IMR-90 (cell line): Measurements from ENCODE around the gene RAB42. TPM values are rescaled to one million over a fixed set of nuclear protein-coding genes. Genes with fewer than 3 reads are reported as not detected.

Experiments
- ATAC-seq: fragments of 200-7000 bp; cut with Tn5 transposase; 2 replicates; pipeline ENCODE4 v1.9.1; 2020; ENCODE audit warnings: low read depth, mild to moderate bottlenecking, moderate library complexity
- BruUV-seq: library from RNA; stranded (reverse); fragments of 400-500 nt; replicated peaks from 2 replicates; lab custom pipeline; 2021; lab: Mats Ljungman, UMichigan
- CTCF ChIA-PET: fragments of 300-600 bp; formaldehyde crosslinking; extraction: SDS; loops from one replicate; lab custom pipeline; 2021; ENCODE audit warnings: antibody characterized with exemption; lab: Yijun Ruan, JAX
- POLR2A ChIA-PET: fragments of 300-600 bp; sonication (Branson Sonifier 250); formaldehyde crosslinking; loops from one replicate; lab custom pipeline; 2022; ENCODE audit warnings: antibody characterized with exemption; ENCODE audit not compliant: unreplicated experiment; lab: Charles Lee
- DNase-seq: peaks from one replicate; pipeline ENCODE4 v3.0.0; 2013
- H2AFZ ChIP-seq: replicated peaks from 2 replicates; pipeline ENCODE3; 2013; ENCODE audit warnings: low read length, mild to moderate bottlenecking; ENCODE audit not compliant: poor library complexity
- H2AK5ac ChIP-seq: 2 replicates; pipeline ENCODE4 v1.6.1; 2013; ENCODE audit warnings: low read depth, low read length, inconsistent platforms
- H2AK9ac ChIP-seq: replicated peaks from 2 replicates; pipeline ENCODE3; 2013; ENCODE audit warnings: mild to moderate bottlenecking, low read depth, low read length, moderate library complexity; ENCODE audit not compliant: poor library complexity
- H2BK120ac ChIP-seq: 2 replicates; pipeline ENCODE4 v1.6.1; 2013; ENCODE audit warnings: low read depth, low read length, inconsistent platforms
- H2BK15ac ChIP-seq: 3 replicates; pipeline ENCODE4 v1.6.1; 2013; ENCODE audit warnings: low read depth, low read length, inconsistent platforms
- H2BK20ac ChIP-seq: 2 replicates; pipeline ENCODE4 v1.6.1; 2013; ENCODE audit warnings: low read depth, mild to moderate bottlenecking, inconsistent platforms, low read length, moderate library complexity
- H2BK5ac ChIP-seq: 2 replicates; pipeline ENCODE4 v1.6.1; 2013; ENCODE audit warnings: mild to moderate bottlenecking, low read depth, low read length, inconsistent platforms; ENCODE audit not compliant: poor library complexity, severe bottlenecking
- H3K14ac ChIP-seq: replicated peaks from 2 replicates; pipeline ENCODE4 v1.6.1; 2013; ENCODE audit warnings: low read depth, low read length, inconsistent platforms
- H3K18ac ChIP-seq: 2 replicates; pipeline ENCODE4 v1.6.1; 2013; ENCODE audit warnings: low read depth, low read length, control low read depth
- H3K23ac ChIP-seq: 2 replicates; pipeline ENCODE4 v1.6.1; 2013; ENCODE audit warnings: low read depth, low read length, inconsistent platforms
- H3K27ac ChIP-seq: 2 replicates; pipeline ENCODE4 v1.5.1; 2013; ENCODE audit warnings: mild to moderate bottlenecking, control low read depth, low read length; ENCODE audit not compliant: insufficient read depth
- H3K27me3 ChIP-seq: 2 replicates; pipeline ENCODE4 v1.6.1; 2013; ENCODE audit warnings: low read length; ENCODE audit not compliant: control insufficient read depth, insufficient read depth
- H3K36me3 ChIP-seq: 2 replicates; pipeline ENCODE4 v1.6.1; 2013; ENCODE audit warnings: low read length, mixed read lengths; ENCODE audit not compliant: control insufficient read depth, insufficient read depth
- H3K4ac ChIP-seq: 2 replicates; pipeline ENCODE4 v1.6.1; 2013; ENCODE audit warnings: low read depth, low read length, inconsistent platforms
- H3K4me1 ChIP-seq: 2 replicates; pipeline ENCODE4 v1.6.1; 2013; ENCODE audit warnings: low read length, mixed read lengths; ENCODE audit not compliant: control insufficient read depth, insufficient read depth
- H3K4me2 ChIP-seq: 2 replicates; pipeline ENCODE4 v1.6.1; 2013; ENCODE audit warnings: low read depth, mild to moderate bottlenecking, control low read depth, low read length, moderate library complexity
- H3K4me3 ChIP-seq: 2 replicates; pipeline ENCODE4 v1.5.1; 2013; ENCODE audit warnings: low read depth, mild to moderate bottlenecking, control low read depth, low read length, moderate library complexity; ENCODE audit not compliant: insufficient read depth
- H3K56ac ChIP-seq: 2 replicates; pipeline ENCODE4 v1.6.1; 2013; ENCODE audit warnings: low read length, inconsistent platforms; ENCODE audit not compliant: insufficient read depth; ENCODE audit errors: extremely low read depth
- H3K79me1 ChIP-seq, 2 experiments: 2 replicates each; pipeline ENCODE4 v1.6.1; 2013; ENCODE audit warnings: low read length in 2 of 2, inconsistent platforms in 1 of 2, low read depth in 1 of 2
- H3K9ac ChIP-seq: 2 replicates; pipeline ENCODE4 v1.6.1; 2013; ENCODE audit warnings: low read depth, low read length, control low read depth
- H3K9me1 ChIP-seq: 2 replicates; pipeline ENCODE4 v1.6.1; 2013; ENCODE audit warnings: low read length, inconsistent platforms; ENCODE audit not compliant: insufficient read depth
- H3K9me3 ChIP-seq: 2 replicates; pipeline ENCODE4 v1.6.1; 2013; ENCODE audit warnings: low read length; ENCODE audit not compliant: control insufficient read depth, insufficient read depth
- H4K20me1 ChIP-seq: 2 replicates; pipeline ENCODE4 v1.6.1; 2013; ENCODE audit warnings: low read length, inconsistent platforms; ENCODE audit not compliant: insufficient read depth
- H4K5ac ChIP-seq: 2 replicates; pipeline ENCODE4 v1.6.1; 2013; ENCODE audit warnings: mild to moderate bottlenecking, low read depth, low read length, control low read depth
- H4K8ac ChIP-seq, 2 experiments: 2 replicates each; pipeline ENCODE4 v1.6.1; 2013; ENCODE audit warnings: low read depth in 2 of 2, low read length in 2 of 2, control low read depth in 1 of 2, inconsistent platforms in 1 of 2
- H4K91ac ChIP-seq: 2 replicates; pipeline ENCODE4 v1.6.1; 2013; ENCODE audit warnings: low read depth, low read length, inconsistent platforms; ENCODE audit not compliant: insufficient read depth
- CEBPB ChIP-seq: IDR thresholded peaks from 2 replicates; pipeline ENCODE4 v1.6.1; 2012; ENCODE audit warnings: low read depth, low read length, improper control_type of control experiment
- CHD1 ChIP-seq: IDR thresholded peaks from 2 replicates; pipeline ENCODE4 v1.6.1; 2012; ENCODE audit warnings: low read depth, low read length, improper control_type of control experiment
- CTCF ChIP-seq: conservative IDR thresholded peaks from 2 replicates; pipeline ENCODE4 v1.5.1; 2012; ENCODE audit warnings: mild to moderate bottlenecking, low read depth, low read length, improper control_type of control experiment
- ELK1 ChIP-seq: fragments of 150-350 bp; IDR thresholded peaks from 2 replicates; pipeline ENCODE4 v1.6.1; 2016; ENCODE audit warnings: low read depth, mild to moderate bottlenecking, low read length, moderate library complexity, borderline replicate concordance
- FOS ChIP-seq: fragments of 150-350 bp; IDR thresholded peaks from 2 replicates; pipeline ENCODE4 v1.6.1; 2016; ENCODE audit warnings: low read depth, low read length
- MAFK ChIP-seq: IDR thresholded peaks from 2 replicates; pipeline ENCODE4 v1.6.1; 2012; ENCODE audit warnings: low read depth, low read length, improper control_type of control experiment
- MAZ ChIP-seq: IDR thresholded peaks from 2 replicates; pipeline ENCODE4 v1.6.1; 2012; ENCODE audit warnings: low read depth, mild to moderate bottlenecking, low read length, improper control_type of control experiment, moderate library complexity, borderline replicate concordance
- MXI1 ChIP-seq: IDR thresholded peaks from 2 replicates; pipeline ENCODE4 v1.6.1; 2012; ENCODE audit warnings: low read depth, mild to moderate bottlenecking, low read length, moderate library complexity, borderline replicate concordance
- NFE2L2 ChIP-seq: fragments of 150-350 bp; IDR thresholded peaks from 2 replicates; pipeline ENCODE4 v1.6.1; 2016; ENCODE audit warnings: low read depth, mild to moderate bottlenecking, low read length
- POLR2A ChIP-seq: IDR thresholded peaks from 2 replicates; pipeline ENCODE4 v1.6.1; 2012; ENCODE audit warnings: mild to moderate bottlenecking, low read depth, low read length
- RAD21 ChIP-seq: IDR thresholded peaks from 2 replicates; pipeline ENCODE4 v1.6.1; 2012; ENCODE audit warnings: low read length, improper control_type of control experiment
- RCOR1 ChIP-seq: IDR thresholded peaks from 2 replicates; pipeline ENCODE4 v1.6.1; 2012; ENCODE audit warnings: mild to moderate bottlenecking, low read length, improper control_type of control experiment; ENCODE audit not compliant: insufficient replicate concordance
- SMC3 ChIP-seq: fragments of 150-350 bp; IDR thresholded peaks from 2 replicates; pipeline ENCODE4 v1.6.1; 2016; ENCODE audit warnings: low read depth, mild to moderate bottlenecking, antibody characterized with exemption, low read length, moderate library complexity
- USF2 ChIP-seq: fragments of 150-350 bp; IDR thresholded peaks from 2 replicates; pipeline ENCODE4 v1.6.1; 2017; ENCODE audit warnings: mild to moderate bottlenecking, antibody characterized with exemption, low read length, low read depth
- whole genome bisulfite sequencing, 2 experiments: methylation state at CpG; one replicate each; pipeline versions ENCODE4 v1.1.5 to v1.1.7; 2013; ENCODE audit warnings: missing lambda C conversion rate in 2 of 2; ENCODE audit not compliant: insufficient read length in 1 of 2; ENCODE audit errors: extremely low coverage in 2 of 2; 5-methylcytosine and 5-hydroxymethylcytosine counted together
- dilution Hi-C: fragments of 300-500 bp; cut with HindIII; formaldehyde crosslinking; loops from one replicate; pipeline ENCODE4 v1.14.3; 2018; ENCODE audit warnings: low sequenced_read_pairs; ENCODE audit not compliant: unreplicated experiment
- in situ Hi-C: fragments of 300-500 bp; cut with MboI; formaldehyde crosslinking; loops from 3 replicates; pipeline ENCODE4 v1.14.3; 2019; ENCODE audit warnings: low sequenced_read_pairs, inconsistent platforms, mixed read lengths
- intact Hi-C: fragments of 100-400 bp; cut with micrococcal nuclease; formaldehyde crosslinking; loops from 2 replicates; pipeline ENCODE4 v1.10.0; 2022
- polyA plus RNA-seq, 3 experiments: library from polyadenylated mRNA; depleted of rRNA; stranded (reverse); fragments of >200 nt; gene quantifications; 2 replicates each; pipeline ENCODE4 v1.2.3, GENCODE V29; 2012; ENCODE audit warnings: low replicate concordance in 1 of 3
- total RNA-seq: library from RNA; depleted of rRNA; stranded (reverse); fragments of >200 nt; gene quantifications from 2 replicates; pipeline ENCODE4 v1.2.3, GENCODE V29; 2012

RAB42 gene
- total and polyA plus RNA-seq, 2 of the 4 experiments (the other 2 are of a cell fraction), result 0.77 to 0.90 TPM

- Histone ChIP-seq H3K4me1 (peaks cover 6% of the 10 kb centered on the region; the same call in 1 of the 2 replicates), H3K14ac (no peak overlapping the region), H3K4me2 (no peak overlapping the region), H2BK20ac (no peak overlapping the region), H3K9me3 (no peaks in the 10 kb centered on the region), H3K18ac (no peak overlapping the region), H4K20me1 (peaks cover 44% of the 10 kb centered on the region), H2AFZ (no peak overlapping the region), H2BK15ac (no peak overlapping the region), H3K56ac (no peak overlapping the region), H4K5ac (no peak overlapping the region), H4K91ac (no peak overlapping the region), H3K27me3 (no peaks in the 10 kb centered on the region), H2AK5ac (no peak overlapping the region), H2BK5ac (no peak overlapping the region), H2BK120ac (no peak overlapping the region), H3K4me3 (no peak overlapping the region), H3K36me3 (peaks cover 47% of the 10 kb centered on the region), H2AK9ac (no peak overlapping the region), H3K9ac (no peak overlapping the region), H3K4ac (no peak overlapping the region), H3K23ac (no peak overlapping the region), H3K79me1 (peaks cover 13 to 35% of the 10 kb centered on the region in 2 experiments), H3K27ac (no peak overlapping the region), H3K9me1 (0 out of 2 replicates have a peak, but pooled peaks cover 4% of the 10 kb centered on the region), H4K8ac (no peak overlapping the region)
- dilution Hi-C loops (no loop called here), intact Hi-C loops (no loop called here), in situ Hi-C loops (no loop called here)
- DNase-seq (no peak), ATAC-seq (no peak)
- BruUV-seq, result no TSS peak
- TF ChIP-seq POLR2A (no peak), USF2 (no peak), MAFK (no peak), RCOR1 (no peak), FOS (no peak), CHD1 (no peak), CEBPB (no peak), ELK1 (no peak), MAZ (no peak), NFE2L2 (no peak), MXI1 (no peak), SMC3 (no peak), RAD21 (no peak), CTCF (no peak)
- ChIA-PET CTCF (interaction anchor here (0.5 kb wide), 2 partner anchors 20 to 26 kb away, joined by 3 to 5 read pairs; no protein-coding TSS in a partner anchor), POLR2A (no interaction called here)
- WGBS, 2 experiments, result no CpG with 5 or more reads among the region's 1 CpG
Observed at GRCh38 chr1:28577052-28577678, 14.9 kb upstream of the RAB42 start.
